ENCODE measurements around the gene HSPA4L.

GRCh38 chr4:127781300-127782024, 660 bp upstream of the HSPA4L start:
- no peak for TF ChIP-seq TAF1 (IDR thresholded peaks at IDR 0.05; ENCODE audit: borderline replicate concordance, insufficient read depth, low read length)
- TF ChIP-seq, protein P1, sequence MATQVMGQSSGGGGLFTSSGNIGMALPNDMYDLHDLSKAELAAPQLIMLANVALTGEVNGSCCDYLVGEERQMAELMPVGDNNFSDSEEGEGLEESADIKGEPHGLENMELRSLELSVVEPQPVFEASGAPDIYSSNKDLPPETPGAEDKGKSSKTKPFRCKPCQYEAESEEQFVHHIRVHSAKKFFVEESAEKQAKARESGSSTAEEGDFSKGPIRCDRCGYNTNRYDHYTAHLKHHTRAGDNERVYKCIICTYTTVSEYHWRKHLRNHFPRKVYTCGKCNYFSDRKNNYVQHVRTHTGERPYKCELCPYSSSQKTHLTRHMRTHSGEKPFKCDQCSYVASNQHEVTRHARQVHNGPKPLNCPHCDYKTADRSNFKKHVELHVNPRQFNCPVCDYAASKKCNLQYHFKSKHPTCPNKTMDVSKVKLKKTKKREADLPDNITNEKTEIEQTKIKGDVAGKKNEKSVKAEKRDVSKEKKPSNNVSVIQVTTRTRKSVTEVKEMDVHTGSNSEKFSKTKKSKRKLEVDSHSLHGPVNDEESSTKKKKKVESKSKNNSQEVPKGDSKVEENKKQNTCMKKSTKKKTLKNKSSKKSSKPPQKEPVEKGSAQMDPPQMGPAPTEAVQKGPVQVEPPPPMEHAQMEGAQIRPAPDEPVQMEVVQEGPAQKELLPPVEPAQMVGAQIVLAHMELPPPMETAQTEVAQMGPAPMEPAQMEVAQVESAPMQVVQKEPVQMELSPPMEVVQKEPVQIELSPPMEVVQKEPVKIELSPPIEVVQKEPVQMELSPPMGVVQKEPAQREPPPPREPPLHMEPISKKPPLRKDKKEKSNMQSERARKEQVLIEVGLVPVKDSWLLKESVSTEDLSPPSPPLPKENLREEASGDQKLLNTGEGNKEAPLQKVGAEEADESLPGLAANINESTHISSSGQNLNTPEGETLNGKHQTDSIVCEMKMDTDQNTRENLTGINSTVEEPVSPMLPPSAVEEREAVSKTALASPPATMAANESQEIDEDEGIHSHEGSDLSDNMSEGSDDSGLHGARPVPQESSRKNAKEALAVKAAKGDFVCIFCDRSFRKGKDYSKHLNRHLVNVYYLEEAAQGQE (IDR thresholded peaks at IDR 0.05; ENCODE audit: insufficient read depth in 1 of 2, low read depth in 2 of 2, low read length in 2 of 2) = no peak
- no peak for TF ChIP-seq SIN3A (IDR thresholded peaks at IDR 0.05; ENCODE audit: borderline replicate concordance, insufficient read depth, low read length)
- no peak for TF ChIP-seq POLR2AphosphoS5 (IDR thresholded peaks at IDR 0.05; ENCODE audit: low read depth, low read length)
- no peak for TF ChIP-seq FOXP2 (optimal IDR thresholded peaks at IDR 0.05; ENCODE audit: borderline replicate concordance, extremely low read depth, extremely low read length, insufficient read depth)
